Stomach (tissue), 4 donors: ENCODE measurements around the gene MRPS33.

Source experiments
- POLR2A ChIP-seq, 4 donors: fragments of 450-650 bp; IDR thresholded peaks; one replicate each; pipeline ENCODE4 v1.6.1; 2016; ENCODE audit warnings: antibody characterized with exemption in 4 of 4, control low read depth in 2 of 4, mild to moderate bottlenecking in 1 of 4, moderate library complexity in 1 of 4
- POLR2AphosphoS5 ChIP-seq, 3 donors: sonication (generic); formaldehyde crosslinking; IDR thresholded peaks; one replicate each; pipeline ENCODE4 v1.6.1; 2016; ENCODE audit warnings: antibody characterized with exemption in 3 of 3
- TF ChIP-seq, protein P1 (sequence below), 7 experiments: fragments of 450-650 bp in 4 of 7; fragments of 200-600 bp in 3 of 7; sonication (generic) in 3 of 7; IDR thresholded peaks; one replicate each; pipeline ENCODE4 v1.5.1; 2016 to 2019; ENCODE audit warnings: antibody characterized with exemption in 7 of 7, control low read depth in 2 of 7, mild to moderate bottlenecking in 1 of 7

DNA sequence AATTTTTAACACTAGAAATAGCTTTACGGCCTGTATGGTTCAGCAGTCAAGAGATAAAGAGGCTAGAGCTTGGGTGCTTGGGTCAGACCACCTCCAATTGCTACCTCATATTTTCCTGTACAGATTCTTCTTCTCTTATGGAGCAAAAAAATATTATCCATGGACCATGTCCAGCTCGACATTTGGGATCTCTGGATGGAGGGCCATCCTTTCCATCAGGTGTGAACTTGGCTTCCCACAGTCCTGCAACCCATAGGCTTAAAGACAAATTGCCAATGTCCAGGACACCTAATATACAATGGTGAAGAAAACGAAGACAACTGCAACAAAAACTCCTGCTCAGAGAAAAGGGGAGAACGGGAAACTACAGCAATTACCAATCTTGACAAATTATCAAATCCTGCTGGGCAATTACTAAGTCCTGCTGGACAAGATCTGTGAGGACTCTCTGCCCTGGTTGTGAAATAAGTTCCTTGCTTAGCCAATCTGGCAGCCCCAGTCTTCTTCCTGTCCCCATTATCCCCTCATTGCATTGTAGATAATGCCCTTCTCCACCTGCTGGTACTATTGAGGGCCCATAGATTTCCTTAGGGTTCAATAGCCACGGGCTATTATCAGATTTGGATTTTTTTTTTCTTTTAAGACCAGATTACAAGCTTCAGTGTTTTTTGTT lies 48.1 kb downstream of the MRPS33 start:
- TF ChIP-seq, protein P1, sequence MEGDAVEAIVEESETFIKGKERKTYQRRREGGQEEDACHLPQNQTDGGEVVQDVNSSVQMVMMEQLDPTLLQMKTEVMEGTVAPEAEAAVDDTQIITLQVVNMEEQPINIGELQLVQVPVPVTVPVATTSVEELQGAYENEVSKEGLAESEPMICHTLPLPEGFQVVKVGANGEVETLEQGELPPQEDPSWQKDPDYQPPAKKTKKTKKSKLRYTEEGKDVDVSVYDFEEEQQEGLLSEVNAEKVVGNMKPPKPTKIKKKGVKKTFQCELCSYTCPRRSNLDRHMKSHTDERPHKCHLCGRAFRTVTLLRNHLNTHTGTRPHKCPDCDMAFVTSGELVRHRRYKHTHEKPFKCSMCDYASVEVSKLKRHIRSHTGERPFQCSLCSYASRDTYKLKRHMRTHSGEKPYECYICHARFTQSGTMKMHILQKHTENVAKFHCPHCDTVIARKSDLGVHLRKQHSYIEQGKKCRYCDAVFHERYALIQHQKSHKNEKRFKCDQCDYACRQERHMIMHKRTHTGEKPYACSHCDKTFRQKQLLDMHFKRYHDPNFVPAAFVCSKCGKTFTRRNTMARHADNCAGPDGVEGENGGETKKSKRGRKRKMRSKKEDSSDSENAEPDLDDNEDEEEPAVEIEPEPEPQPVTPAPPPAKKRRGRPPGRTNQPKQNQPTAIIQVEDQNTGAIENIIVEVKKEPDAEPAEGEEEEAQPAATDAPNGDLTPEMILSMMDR (IDR thresholded peaks at IDR 0.05), result no peak
- no peak for TF ChIP-seq POLR2A (IDR thresholded peaks at IDR 0.05)
- no peak for TF ChIP-seq POLR2AphosphoS5 (IDR thresholded peaks at IDR 0.05)
